Activated B cell treated with CpG ODN at 0.5 μM for 24 hours (primary cell): Measurements from ENCODE around the gene TANGO6. TPM values are rescaled to one million over a fixed set of nuclear protein-coding genes. Genes with fewer than 3 reads are reported as not detected.

Experiments used
- ATAC-seq: fragments of 200-7000 bp; cut with Tn5 transposase; one replicate; pipeline ENCODE4 v1.10.0; 2021; ENCODE audit warnings: low read depth, mild to moderate bottlenecking, moderate library complexity
- CTCF ChIA-PET: fragments of 350-600 bp; sonication (Branson Sonifier 250); formaldehyde crosslinking; loops from one replicate; lab custom pipeline; 2021; ENCODE audit warnings: antibody characterized with exemption; lab: Charles Lee
- POLR2A ChIA-PET: fragments of 350-600 bp; sonication (Branson Sonifier 250); formaldehyde crosslinking; loops from one replicate; lab custom pipeline; 2021; ENCODE audit warnings: antibody characterized with exemption; lab: Charles Lee
- DNase-seq: peaks from one replicate; pipeline ENCODE4 v3.0.0; 2022
- H3K27ac Mint-ChIP-seq: one replicate; pipeline ENCODE4 v1.8.0; 2020; ENCODE audit warnings: mixed read lengths
- H3K27me3 Mint-ChIP-seq: one replicate; pipeline ENCODE4 v1.8.0; 2021; ENCODE audit warnings: mixed read lengths
- H3K36me3 Mint-ChIP-seq: one replicate; pipeline ENCODE4 v1.8.0; 2021; ENCODE audit warnings: low read depth, mixed read lengths
- H3K4me1 Mint-ChIP-seq: one replicate; pipeline ENCODE4 v1.8.0; 2021; ENCODE audit warnings: mixed read lengths
- H3K4me3 Mint-ChIP-seq: one replicate; pipeline ENCODE4 v1.8.0; 2020; ENCODE audit warnings: mild to moderate bottlenecking, mixed read lengths
- H3K9me3 Mint-ChIP-seq: one replicate; pipeline ENCODE4 v1.8.0; 2020; ENCODE audit warnings: mixed read lengths
- CTCF ChIP-seq: fragments of 200-600 bp; IDR thresholded peaks from one replicate; pipeline ENCODE4 v1.8.0; 2022; ENCODE audit warnings: antibody characterized with exemption, mild to moderate bottlenecking
- intact Hi-C: fragments of 100-400 bp; cut with micrococcal nuclease; formaldehyde crosslinking; loops from one replicate; pipeline ENCODE4 v1.15.1; 2024
- total RNA-seq: library from RNA; stranded (reverse); gene quantifications from 2 replicates; pipeline ENCODE4 v1.2.3, GENCODE V29; 2022

Gene TANGO6
- total RNA-seq, 1 donor from 2014 or later: 39.4 TPM

- no peak overlapping the region for H3K4me3 Mint-ChIP-seq
- ChIA-PET POLR2A (interaction anchor here (0.7 kb wide), 2 partner anchors 9 to 541 kb away, joined by 3 to 4 read pairs; no protein-coding TSS in a partner anchor), CTCF (no interaction called here)
- H3K27ac Mint-ChIP-seq: no peak overlapping the region
- intact Hi-C loops: no loop called here
- DNase-seq: no peak
- H3K36me3 Mint-ChIP-seq: no peaks in the 10 kb centered on the region
- no peak for ATAC-seq
- no peak for TF ChIP-seq CTCF
- H3K9me3 Mint-ChIP-seq: no peaks in the 10 kb centered on the region
- H3K27me3 Mint-ChIP-seq: no peaks in the 10 kb centered on the region
- no peaks in the 10 kb centered on the region for H3K4me1 Mint-ChIP-seq
These were observed 251.9 kb downstream of the TANGO6 start for GRCh38 chr16:69095193-69095592.

GRCh38 chr16:69100071-69100691, 256.9 kb downstream of the TANGO6 start:
- TF ChIP-seq CTCF: no peak
- Mint-ChIP-seq H3K9me3 (no peaks in the 10 kb centered on the region), H3K27me3 (peaks cover 9% of the 10 kb centered on the region)

GRCh38 chr16:69105501-69106361, 262.4 kb downstream of the TANGO6 start, which contains the start of gene HAS3:
HAS3 (plus strand) TSS chr16:69105653; CDS start chr16:69109396, 3,743 bp downstream.
- Mint-ChIP-seq H3K36me3 (peaks cover 15% of the 10 kb centered on the region), H3K27me3 (peaks cover 34% of the 10 kb centered on the region), H3K4me3 (peak within 1 kb of the TSS; percentile 86), H3K27ac (peak within 1 kb of the TSS; percentile 66), H3K9me3 (no peaks in the 10 kb centered on the region), H3K4me1 (peaks cover 18% of the 10 kb centered on the region)
- ChIA-PET POLR2A (interaction anchor here (0.6 kb wide), 1 partner anchor 1170 kb away, joined by 10 read pairs; no protein-coding TSS in a partner anchor), CTCF (interaction anchor here (0.7 to 1.4 kb wide), 3 partner anchors 9 to 259 kb away, joined by 3 to 4 read pairs (median 3); no protein-coding TSS in a partner anchor)
- intact Hi-C loops: loop anchor here (2.0 kb wide), 1 partner anchor 19 kb away; no protein-coding TSS in a partner anchor
- no peak for TF ChIP-seq CTCF
- ATAC-seq: peak; percentile 71
- peak; percentile 38 for DNase-seq

More at GRCh38 chr16:69100071-69100691, 256.9 kb downstream of the TANGO6 start:
- DNase-seq (no peak), ATAC-seq (no peak)
- ChIA-PET POLR2A (no interaction called here), CTCF (no interaction called here)
- intact Hi-C loops: no loop called here
- H3K4me3 Mint-ChIP-seq: no peak overlapping the region
- H3K4me1 Mint-ChIP-seq: peaks cover 3% of the 10 kb centered on the region
- no peaks in the 10 kb centered on the region for H3K36me3 Mint-ChIP-seq
- H3K27ac Mint-ChIP-seq: no peak overlapping the region

GRCh38 chr16:69106491-69107315, 263.4 kb downstream of the TANGO6 start:
- DNase-seq (no peak), ATAC-seq (no peak)
- ChIA-PET CTCF (interaction anchor here (0.7 kb wide), 1 partner anchor 185 kb away, joined by 3 read pairs; no protein-coding TSS in a partner anchor), POLR2A (no interaction called here)
- H3K9me3 Mint-ChIP-seq: no peaks in the 10 kb centered on the region
- H3K27me3 Mint-ChIP-seq: peaks cover 34% of the 10 kb centered on the region
- no peak overlapping the region for H3K27ac Mint-ChIP-seq
- H3K36me3 Mint-ChIP-seq: peaks cover 20% of the 10 kb centered on the region
- H3K4me1 Mint-ChIP-seq: peaks cover 18% of the 10 kb centered on the region
- intact Hi-C loops: no loop called here
- H3K4me3 Mint-ChIP-seq: peak overlapping the region; percentile 52
- no peak for TF ChIP-seq CTCF
